Measurements from ENCODE around the gene PTGR3.

Gene PTGR3

DNA sequence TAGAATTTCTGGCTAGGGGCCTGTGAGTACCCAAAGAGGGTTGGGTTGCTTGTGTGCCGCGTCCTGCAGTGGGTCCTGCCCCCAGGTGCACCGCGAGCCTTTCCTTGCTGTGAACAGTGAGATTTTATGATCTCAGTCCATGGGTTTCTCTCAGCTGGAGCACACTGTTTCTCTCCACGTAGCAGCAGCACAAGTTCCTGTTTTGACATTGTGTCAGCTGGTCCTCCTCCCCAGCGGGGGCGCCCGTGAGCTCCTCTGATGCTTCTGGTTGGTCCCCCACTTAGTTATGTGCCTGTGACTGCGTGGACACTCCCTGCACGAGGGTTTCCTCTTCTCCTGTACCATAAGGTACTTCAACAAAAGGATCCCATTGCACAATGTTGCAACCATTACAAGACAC, 31.5 kb upstream of the PTGR3 start:
- H3K4me3 ChIP-seq (ENCODE audit: low read length) = no peak overlapping the region
- no peak for DNase-seq (ENCODE audit: low read depth, low spot score)

DNA sequence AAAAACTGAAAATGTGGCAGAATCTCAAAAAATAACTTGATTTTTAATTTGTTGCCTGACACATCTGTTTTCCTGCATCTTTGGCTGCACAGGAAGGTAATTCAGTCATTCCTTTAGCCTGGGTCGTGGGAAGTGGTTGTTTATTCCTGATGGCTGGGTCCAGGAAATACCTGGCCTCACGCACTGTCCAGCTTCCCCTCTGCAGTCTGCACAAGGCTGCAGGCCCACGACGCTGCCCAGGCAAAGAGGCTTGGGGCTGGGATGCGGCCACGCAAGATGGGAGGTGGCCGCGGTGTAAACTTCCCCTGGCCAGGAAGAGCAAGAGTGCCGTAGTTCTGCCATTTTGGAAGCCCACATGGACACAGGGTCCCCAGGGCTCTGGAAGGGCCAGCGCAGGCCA, 29.8 kb upstream of the PTGR3 start:
- DNase-seq (ENCODE audit: low read depth, low spot score) = no peak
- H3K4me3 ChIP-seq (ENCODE audit: low read length) = no peak overlapping the region

DNA sequence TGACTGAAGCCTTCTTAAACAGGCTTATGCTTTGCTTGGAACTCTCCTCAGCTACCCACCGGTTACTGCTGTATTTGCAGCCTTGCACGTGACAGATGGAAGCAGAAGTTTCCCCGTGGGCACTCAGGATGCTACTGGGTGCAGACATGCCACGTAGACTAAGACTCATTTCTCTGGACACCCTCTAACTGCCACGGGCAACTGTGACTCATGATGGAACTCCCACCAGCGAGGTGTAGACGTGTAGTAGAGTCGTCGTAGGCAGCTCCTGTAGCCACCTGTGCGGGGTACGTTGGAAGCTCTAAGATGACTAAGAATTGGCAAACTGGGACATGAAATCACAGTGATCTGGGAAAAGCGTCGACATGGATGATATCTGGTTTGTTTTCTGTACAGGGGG, 29.2 kb upstream of the PTGR3 start:
- H3K4me3 ChIP-seq (ENCODE audit: low read length) = no peak overlapping the region
- DNase-seq (ENCODE audit: low read depth, low spot score) = no peak

DNA sequence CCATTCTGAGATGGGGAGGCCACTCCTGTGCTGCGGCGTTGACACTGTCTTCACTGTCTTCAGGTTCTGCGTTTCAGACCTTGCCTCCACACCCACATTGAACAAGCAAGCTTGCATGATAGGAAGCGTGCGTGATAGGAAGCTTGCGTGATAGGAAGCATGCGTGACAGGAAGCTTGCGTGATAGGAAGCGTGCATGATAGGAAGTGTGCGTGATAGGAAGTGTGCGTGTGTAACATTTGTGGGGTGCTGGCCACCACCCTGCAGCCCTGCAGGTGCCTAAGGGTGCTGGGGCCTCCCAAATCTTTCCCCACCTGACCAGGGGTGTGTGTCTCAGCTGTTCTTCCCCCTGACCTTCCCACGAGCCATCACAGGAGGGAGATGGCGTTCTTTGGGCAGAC, 27.0 kb upstream of the PTGR3 start:
- H3K4me3 ChIP-seq (ENCODE audit: low read length) = no peak overlapping the region

DNA sequence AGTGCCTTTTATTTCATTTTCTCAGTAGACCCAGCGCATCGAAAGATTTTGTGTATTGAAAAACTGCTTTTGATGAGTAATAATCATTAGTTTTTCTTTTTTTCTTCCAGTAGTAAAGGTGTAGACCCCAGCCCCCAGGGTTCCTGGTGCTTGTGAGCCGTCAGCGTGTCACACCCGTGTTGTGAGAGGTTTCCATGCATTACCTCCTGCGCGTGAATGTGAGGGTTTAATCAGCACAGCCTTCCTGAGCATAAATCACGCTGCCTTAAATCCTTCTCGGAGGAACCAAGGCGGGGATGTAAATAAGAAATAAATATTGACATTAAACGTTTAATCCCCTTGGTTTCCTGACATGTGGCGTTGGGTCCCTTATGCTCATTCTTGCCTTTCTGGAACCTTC, 26.0 kb upstream of the PTGR3 start:
- no peak for DNase-seq (ENCODE audit: low read depth, low spot score)
- no peak overlapping the region for H3K4me3 ChIP-seq (ENCODE audit: low read length)

More for the DNA sequence above, 27.0 kb upstream of the PTGR3 start:
- DNase-seq (ENCODE audit: low read depth, low spot score) = no peak

DNA sequence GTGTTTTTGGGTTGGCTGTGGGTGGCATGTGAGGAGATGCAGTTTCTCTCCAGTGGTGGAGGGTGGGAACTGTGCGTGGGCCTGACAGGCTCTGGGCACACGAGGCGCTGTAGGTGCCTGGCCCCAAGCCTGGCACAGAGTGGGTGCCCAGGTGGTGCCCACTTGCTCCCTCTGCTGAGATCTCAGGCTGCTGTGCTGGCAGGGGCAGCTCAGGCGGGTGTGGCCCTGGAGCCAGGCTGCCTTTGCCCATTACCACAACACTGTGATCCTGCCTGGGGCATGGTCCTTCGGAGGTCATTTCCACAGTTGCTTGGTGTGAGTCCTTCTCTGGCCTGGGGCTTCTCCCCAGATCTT, 22.1 kb upstream of the PTGR3 start:
- DNase-seq (ENCODE audit: low read depth, low spot score) = no peak
- no peak overlapping the region for H3K4me3 ChIP-seq (ENCODE audit: low read length)

DNA sequence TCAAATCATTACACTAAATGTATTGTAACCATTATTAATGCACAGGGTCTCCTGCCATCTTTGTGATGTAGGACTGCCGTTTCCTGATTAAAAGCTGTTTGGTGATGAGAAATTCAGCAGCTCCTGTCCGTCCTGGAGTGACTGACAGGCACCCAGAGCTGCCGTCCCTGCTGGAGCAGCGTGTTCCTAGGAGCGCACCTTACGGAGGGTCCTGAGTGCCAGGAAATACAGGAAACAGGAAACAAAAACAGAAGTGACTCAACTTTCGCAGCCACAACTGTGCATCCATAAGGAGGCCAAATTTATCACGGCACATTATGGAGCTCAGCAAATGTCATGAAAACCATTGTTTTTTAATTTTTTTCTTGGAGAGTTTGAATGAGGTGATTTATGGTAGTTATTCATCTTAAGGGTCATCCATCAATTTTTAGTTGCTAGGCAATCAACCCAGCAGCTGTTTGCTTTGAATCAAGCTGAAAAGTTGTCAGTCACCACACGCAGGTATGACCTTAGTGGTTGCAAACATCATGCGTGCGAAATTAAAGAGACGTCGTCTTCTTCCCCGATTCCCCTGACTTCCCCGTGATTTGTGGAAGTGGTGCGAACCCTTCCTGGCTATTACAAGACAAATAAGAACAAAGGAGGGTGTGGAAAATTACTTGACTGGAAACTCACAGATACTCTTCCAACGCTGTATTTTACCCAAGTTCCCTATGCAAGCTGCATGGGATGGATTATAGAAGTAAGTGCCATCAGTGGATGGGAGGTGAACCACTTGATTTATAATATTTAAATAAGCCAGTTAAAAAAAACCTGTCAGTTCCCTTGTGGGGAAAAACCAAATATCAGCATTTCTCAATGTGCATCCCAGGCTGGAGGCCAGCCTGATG, 21.5 kb upstream of the PTGR3 start:
- H3K4me3 ChIP-seq (ENCODE audit: low read length) = no peak overlapping the region
- no peak for DNase-seq (ENCODE audit: low read depth, low spot score)

DNA sequence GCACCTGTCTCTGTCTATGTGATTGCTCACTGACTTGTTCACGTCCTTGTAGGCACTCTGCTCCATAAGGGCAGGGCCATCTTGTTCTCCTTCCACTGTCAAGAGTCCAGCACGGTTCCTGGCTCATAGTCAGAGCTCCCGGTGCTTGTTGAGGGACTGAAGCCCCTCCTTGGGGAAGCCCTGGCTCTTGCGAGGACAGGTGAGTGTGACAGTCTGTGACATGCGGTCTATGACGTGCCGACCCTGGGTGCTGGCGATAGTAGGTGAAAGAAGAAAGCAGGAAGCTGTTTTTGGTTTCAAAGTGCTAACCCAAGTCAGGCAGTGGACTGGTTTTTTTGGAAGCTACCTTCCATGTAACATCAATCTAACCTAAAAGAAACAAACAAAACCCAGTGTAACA, 20.5 kb upstream of the PTGR3 start:
- H3K4me3 ChIP-seq (ENCODE audit: low read length) = no peak overlapping the region
- DNase-seq (ENCODE audit: low read depth, low spot score) = no peak

DNA sequence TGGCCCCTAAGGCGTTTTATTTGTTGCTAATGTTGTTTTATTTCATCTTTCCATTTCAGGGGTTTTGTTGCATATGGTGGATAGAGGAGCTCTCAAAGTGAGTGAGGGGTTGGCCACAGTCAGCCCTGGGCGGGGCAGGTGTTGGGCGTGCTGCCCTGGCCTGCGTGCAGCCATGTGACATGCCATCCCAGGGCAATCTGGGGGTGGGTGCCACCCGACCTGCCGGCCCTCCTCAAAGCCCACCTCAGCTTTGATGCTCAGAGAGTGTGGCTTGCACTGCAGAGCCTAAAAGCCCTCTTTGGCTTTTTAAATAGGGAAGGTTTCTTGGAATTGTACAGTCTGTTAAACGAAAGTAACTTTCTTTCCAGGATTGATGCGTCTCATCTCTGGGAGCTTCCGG, 20.0 kb upstream of the PTGR3 start:
- DNase-seq (ENCODE audit: low read depth, low spot score) = no peak
- H3K4me3 ChIP-seq (ENCODE audit: low read length) = no peak overlapping the region

DNA sequence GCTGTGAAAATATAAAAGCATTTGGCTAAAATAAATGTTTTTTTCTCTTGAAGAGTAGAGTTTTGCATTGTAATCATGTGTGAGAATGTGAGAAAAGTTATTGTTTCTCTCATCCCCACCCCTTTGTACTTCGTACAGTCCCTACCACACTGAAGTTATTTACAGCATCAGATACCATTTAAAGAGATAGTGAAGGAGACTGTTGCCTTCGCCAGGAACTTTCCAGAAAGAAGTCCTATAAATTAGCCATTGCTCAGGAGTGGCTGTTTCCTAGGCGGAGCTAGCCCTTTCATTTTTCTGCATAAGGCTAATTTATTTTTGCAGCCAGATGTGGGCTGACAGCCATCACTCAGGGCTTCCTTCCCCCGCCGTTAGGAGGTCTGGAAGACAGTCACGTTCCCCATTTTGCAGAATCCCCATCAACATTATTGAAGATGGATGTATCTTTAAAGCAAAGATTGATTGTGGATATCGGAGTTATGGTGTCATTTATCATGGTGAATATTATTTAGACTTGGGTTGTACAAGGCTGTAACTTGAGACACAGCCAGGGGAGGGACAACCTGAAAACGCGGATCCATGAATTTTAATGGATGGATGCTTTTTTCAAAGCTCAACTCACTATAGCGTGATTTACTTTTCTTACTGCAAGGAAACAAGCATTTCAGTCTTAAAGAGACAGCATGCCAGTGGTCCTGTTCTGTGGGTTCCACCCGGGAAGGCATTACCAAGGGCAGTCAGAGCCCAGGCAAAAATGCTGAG, 18.8 kb upstream of the PTGR3 start:
- DNase-seq (ENCODE audit: low read depth, low spot score) = no peak
- H3K4me3 ChIP-seq (ENCODE audit: low read length) = no peak overlapping the region

DNA sequence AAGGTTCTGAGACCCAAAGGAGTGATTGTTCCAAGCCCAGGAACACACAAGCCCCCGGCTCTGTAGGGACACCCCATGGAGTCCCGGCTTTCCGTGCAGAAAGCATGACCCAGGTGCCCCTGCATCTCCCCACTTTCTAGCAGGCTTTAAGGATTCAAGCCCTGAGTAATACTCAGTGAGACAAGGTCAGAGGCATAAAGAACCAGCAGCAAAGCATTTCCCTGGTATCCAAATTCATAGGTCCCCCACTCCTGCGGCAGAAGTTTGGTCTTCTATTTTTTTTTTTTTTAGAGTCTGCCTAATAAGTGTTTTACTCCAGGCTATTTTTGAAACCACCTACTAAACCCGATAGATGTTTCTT, 18.0 kb upstream of the PTGR3 start:
- no peak overlapping the region for H3K4me3 ChIP-seq (ENCODE audit: low read length)
- no peak for DNase-seq (ENCODE audit: low read depth, low spot score)

DNA sequence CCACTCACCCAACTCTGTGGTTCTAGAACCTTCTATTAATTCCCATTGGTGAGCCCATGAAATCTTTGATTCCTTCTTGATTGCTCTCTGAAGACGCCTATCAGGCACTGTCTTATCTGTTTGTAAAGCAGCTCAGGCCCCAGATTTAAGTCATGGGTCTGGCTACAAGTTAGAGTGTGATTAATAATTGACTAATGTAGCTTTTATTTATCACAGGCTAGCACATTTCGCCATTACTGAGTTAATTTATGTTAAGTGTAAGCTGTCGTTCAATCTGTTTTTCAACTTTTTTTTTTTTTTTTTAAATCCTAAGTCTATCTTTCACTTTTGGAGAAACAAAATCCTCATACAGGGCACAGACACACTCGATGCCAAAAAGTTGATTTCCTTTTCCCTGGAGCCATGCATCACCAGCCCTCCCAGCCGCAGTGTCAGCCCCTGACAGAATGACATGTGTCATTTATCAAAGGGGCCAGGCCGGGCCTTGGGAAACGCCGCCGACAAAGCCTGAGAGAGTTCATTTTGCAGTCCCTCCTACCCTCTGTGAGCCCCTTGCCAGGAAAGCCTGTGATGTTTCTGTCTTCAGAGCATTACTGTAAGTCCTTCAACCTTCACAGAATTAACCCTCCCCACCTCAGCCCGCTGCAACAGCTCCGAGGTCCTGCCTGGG, 17.5 kb upstream of the PTGR3 start:
- no peak for DNase-seq (ENCODE audit: low read depth, low spot score)
- no peak overlapping the region for H3K4me3 ChIP-seq (ENCODE audit: low read length)

DNA sequence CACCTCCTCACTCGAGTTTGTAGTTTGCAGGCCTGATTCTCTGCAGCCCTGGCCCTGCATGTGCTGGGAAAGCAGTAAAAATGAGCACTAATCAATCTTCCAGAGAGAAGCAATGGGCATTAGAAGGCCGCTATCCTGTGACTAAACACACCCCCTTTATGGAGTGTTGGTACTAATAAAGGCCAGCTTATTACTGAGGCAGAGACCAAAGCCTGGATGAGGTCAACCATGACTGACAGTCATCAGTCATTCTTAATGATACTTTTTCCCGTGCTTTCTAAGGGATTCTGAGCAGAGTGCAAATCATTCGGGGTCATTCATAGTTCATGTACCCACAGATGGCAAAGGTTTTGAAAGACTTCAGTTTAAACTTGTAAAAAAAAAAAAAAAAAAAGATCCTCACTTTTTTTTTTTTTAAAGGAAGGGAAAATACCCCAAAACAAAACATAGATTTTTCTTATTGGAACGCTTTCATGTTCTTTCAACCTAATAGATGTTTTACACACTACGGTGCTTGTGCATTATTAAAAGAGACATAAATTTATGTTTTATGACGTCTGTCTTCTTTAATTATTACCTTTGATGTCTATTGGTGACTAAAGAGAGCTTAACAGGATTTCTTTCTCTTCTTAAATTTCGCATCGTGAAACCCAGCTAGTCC, 14.9 kb upstream of the PTGR3 start:
- H3K4me3 ChIP-seq (ENCODE audit: low read length) = no peak overlapping the region
- no peak for DNase-seq (ENCODE audit: low read depth, low spot score)

DNA sequence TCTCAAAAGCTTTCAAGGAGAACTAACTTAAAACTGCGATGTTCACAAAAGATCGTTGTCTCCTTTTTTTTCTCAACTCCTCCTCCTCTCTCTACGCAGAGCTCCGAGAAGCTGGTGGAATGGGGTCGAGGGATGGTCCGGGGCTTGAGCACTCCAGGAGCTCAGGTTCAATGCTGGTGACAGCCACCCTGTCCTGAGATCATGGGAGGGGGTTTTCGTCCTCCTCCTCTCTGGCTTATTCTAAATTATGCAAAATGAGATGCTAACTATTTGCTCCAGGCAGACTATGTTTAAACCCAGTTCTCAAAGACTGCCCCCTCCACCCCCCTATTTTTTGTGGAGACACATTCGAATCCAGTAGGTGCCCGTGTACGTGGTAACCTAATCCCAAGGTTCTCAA, 13.5 kb upstream of the PTGR3 start:
- no peak for DNase-seq (ENCODE audit: low read depth, low spot score)
- H3K4me3 ChIP-seq (ENCODE audit: low read length) = no peak overlapping the region

DNA sequence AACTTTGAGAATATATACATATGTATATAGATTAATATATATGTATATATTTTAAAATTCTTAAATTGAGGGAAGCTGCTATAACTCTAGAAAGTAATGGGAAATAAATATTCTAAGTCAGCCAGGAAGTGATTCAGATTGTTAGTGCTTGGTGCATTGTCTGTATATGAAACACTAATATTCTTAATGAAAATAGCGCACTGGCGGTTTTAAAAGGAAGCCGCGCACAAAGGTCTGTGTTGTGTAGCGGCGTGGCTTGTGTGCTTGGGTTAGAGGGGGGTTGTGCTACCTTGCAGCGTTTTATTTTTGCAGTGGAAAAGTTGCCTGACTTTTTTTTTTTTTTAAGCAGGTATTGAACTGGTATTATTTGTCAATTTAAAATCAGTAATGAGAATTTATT, 13.0 kb upstream of the PTGR3 start:
- no peak overlapping the region for H3K4me3 ChIP-seq (ENCODE audit: low read length)
- no peak for DNase-seq (ENCODE audit: low read depth, low spot score)

DNA sequence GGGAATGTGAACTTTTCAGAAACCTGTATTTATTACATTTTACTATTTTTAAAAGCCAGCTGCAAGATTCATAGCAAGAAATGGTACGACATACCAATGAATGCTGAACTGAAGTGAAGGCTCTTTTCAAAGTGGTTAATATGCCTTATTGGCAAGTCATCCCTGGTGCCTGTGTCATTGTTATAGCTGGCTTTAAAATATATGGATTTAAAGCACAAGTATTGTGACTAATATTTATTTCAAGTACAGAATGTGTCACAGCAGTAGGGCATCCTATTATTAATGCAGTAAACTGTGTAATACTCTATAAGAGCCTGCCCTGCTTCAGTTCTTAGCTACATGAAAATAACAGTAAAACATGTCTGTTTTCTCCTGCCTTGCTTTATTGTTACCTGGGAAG, 12.5 kb upstream of the PTGR3 start:
- DNase-seq (ENCODE audit: low read depth, low spot score) = no peak
- H3K4me3 ChIP-seq (ENCODE audit: low read length) = no peak overlapping the region

DNA sequence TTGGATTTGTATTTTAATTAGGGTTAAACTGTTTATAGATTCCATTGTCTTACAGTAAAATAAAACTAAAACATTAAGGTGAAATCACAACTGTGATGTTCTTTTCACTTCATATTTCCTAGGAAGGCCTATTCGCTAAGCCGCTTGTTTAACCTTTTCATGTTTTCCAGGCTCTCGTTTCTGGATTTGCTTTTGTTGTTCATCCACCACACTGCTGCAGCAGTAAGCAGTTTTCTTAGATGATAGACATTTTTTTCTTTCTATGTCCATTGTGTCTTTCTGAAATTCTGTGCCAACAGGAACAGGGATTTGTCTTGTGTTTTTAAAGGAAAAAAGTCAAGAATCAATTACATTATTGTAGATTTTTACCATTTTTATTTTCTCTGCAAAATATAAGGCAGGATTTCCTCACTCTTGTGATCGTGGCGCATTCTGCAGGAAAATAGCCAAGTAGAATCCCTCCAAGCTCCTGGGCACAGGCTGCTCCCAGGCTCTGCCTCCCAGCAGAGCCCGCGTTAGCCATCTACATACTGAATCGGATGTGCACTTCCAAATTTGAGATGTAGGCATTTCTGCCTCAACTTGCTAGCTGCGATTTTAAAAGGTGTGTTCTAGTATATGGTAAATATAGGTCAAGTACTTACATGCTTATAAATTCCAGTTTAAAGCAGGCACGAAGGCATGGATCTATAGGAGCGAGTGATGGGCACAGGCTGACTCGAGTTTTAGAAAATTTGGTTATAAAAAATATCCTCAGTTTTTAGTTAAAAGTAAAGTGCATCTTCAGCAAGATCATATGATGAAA, 11.8 kb upstream of the PTGR3 start:
- H3K4me3 ChIP-seq (ENCODE audit: low read length) = no peak overlapping the region

DNA sequence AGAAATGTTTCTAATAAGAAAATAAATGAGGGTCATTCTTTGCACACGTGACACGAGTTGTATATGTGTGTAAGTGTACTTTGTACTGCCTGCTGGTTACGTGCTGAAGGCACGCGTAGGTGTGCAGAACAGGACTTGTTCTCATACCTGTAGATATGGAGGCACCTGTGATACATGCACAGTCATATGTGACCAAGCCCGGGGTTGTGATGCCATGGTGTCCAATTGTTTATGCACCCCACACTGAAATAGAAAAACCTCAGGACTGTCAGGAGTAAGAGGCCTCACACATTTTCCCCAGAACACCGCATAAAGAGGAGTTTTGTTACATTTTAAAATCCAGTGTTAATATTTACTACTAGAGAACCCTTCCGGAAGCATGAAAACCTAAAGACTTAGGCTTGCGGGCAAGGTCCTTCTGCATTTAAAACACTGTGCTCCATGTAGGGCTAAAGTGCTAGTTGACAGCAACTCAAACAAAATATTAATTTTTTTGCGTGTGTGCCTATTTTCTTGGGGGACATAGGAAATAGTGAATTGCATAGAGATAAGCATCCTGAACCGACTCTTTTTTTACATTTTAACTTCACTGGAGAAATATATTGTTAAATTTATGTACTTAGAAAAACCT, 10.9 kb upstream of the PTGR3 start:
- no peak for DNase-seq (ENCODE audit: low read depth, low spot score)
- no peak overlapping the region for H3K4me3 ChIP-seq (ENCODE audit: low read length)

More for the DNA sequence above, 11.8 kb upstream of the PTGR3 start:
- DNase-seq (ENCODE audit: low read depth, low spot score) = no peak

Data from Jurkat, Clone E6-1 (cell line).